GM12878 (cell line): ENCODE measurements around the gene MCM5.

Experiments used
- CREM ChIP-seq: IDR thresholded peaks from 2 replicates; pipeline ENCODE4 v1.6.1; 2014; ENCODE audit warnings: antibody characterized with exemption, low read depth
- MEF2B ChIP-seq: fragments of 450-650 bp; IDR thresholded peaks from 2 replicates; pipeline ENCODE4 v1.6.1; 2018; ENCODE audit warnings: mild to moderate bottlenecking, moderate library complexity; ENCODE audit not compliant: partially characterized antibody, poor library complexity, severe bottlenecking

DNA sequence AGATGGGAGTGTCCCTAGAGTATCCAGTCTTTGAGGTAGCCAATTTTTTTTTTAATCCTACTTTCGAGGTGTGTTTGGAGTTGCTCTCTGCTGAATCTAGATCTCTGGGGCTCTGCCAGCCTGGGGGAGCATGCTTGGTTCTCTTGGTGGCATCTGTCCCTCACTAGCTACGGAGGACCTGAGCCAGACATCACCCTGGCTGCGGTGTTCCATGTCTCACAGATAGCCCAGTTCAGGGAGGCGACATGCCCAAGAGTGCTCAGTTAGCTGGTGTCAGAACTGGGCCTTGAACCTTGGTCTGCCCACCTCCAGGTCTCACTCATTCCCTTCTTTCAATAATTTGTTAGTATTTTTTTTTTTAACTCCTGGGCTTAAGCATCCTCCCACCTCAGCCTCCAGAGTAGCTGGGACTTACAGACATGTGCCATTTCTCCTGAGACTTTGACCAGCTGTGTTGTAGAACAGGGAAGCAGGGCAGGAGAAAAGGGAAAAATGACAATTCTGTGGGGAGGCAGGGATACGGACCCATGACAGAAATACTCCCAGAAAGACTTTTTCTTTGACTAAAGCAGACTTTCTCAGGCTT lies 18.4 kb upstream of the MCM5 start:
- TF ChIP-seq CREM: no peak
- TF ChIP-seq MEF2B: no peak
